HG02852 (cell line): ENCODE measurements around the gene TUSC2.

Experiments
- ATAC-seq: cut with Tn5 transposase; IDR thresholded peaks from one replicate; pipeline ENCODE4 v1.9.1; 2021; ENCODE audit warnings: mild to moderate bottlenecking, moderate library complexity; ENCODE audit not compliant: unreplicated experiment

TUSC2 gene

DNA sequence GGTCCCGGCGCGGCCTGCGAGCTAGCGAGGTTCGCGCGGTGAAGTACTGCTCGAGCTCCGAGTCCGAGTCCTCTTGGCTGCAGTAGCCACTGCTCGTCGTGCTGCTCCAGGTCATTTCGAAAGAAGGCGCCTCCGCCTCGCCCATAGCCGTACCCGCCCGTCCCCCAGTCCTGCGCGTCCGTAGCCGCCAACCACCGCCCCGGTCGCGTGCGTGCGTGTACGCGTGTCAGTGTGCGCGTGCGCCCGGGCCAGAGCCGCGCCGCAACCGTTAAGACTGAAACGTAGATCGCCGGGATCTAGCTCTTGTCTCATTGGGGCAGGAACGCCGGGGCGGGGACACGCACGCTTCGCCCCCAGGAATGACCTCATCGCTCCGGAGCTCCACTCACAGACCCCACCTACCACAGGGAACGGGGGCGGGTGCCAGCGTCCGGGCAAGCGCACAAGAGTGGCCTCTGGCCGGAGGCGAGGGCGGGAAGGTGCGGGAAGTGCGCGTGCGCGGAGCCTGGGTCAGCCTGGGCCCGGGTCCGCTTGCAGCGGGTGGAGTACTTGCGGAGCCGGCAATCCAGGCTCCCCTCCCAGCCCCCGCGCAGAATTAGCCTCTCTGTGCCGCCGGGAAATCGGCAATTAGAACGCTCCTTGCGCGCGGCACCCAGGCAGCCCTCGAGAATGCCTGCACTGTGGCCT lies 9.3 kb upstream of the TUSC2 start:
- peak; percentile 73 for ATAC-seq

DNA sequence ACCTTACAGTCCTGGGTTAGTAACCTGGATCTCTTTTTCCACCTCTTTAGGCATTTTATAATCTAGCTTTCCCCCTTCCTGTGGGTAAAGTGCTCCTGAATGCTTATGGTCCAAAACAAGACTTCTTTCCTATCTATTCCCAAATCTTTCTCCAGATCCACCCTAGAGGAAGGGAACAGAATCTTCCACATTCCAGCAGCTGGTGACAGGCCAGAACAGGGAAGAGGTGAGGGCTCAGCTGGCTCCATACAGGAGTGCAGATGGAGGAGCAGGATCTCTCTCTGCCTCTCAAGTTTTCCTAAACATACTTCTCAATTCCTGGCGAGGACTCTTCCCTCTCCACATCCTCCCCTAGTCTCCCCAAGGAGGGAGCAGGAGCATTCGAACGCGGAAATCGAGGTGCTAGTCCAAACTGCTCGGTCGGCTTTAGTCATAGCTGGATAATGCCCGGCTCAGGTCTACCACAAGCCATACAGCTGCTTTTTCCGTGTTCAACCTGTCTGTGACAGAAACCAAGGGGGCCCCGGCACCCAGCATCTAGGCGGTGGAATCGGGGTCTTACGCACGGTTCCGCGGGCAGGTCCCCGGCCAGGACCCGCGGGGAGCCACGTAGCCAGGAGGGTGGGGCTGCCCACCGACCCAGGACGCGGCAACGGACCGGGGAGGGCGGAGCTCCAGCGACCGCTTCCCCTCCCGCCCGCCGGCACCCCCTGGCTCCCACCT lies 8.6 kb upstream of the TUSC2 start:
- ATAC-seq, result peak; percentile 34

DNA sequence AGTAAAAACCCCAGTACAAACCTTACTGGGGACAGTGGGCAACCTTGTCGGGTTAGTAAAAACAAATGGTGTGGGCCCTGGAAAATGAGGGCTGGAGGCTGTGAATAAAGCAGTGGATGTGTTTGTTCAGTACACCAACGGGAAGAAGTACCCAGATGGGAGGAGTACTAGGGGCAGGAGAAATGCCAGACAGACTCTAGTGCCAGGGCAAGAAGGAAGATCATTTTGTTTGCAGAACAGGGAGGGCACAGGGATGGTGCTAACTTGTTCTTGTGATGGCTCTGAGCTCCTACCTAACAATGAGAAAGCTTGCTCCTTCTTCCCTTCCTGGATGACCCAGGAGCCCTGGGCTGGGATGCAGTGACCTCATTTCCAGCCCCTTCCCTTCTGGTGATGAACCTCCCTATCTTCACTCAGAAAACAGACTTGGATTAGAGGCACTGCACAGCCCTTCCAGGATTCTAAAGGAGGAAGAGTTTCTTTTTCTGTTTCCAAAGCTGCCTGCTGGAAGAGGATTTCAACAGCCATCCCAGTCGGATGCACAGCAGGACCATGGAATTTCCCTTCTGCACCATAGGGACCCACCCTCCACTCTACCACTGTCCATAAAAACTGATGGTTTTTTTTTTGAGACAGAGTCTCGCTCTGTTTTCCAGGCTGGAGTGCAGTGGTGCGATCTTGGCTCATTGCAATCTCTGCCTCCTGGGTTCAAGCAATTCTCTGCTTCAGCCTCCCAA lies 6.5 kb upstream of the TUSC2 start:
- no peak for ATAC-seq

DNA sequence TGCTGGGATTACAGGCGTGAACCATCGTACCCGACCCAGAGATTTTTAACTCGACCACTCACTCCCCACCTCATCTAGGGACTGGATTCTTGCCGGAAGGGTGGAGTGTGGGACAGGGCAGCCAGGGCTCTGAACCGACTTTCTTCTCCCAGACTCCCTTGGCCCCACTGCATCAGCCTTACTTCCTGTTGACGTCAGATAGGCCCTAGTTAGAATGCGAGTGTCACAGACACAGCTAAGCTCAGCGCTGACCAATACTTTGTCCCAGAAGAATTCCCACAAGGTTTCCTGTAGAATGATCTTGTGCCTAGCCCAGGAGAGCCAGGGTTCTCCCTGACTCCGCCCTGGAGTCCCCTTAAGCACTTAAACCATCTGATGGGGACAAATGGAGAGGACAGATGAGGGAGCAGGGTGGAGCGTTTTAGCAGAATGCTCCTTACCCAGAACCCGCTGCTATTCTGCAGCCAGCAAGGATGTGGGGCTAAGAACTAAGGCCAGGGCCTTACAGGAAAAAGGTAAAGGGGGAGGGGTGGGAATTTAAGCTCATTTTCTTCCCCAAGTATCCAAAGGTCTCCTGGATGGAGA lies 5.8 kb upstream of the TUSC2 start:
- no peak for ATAC-seq

DNA sequence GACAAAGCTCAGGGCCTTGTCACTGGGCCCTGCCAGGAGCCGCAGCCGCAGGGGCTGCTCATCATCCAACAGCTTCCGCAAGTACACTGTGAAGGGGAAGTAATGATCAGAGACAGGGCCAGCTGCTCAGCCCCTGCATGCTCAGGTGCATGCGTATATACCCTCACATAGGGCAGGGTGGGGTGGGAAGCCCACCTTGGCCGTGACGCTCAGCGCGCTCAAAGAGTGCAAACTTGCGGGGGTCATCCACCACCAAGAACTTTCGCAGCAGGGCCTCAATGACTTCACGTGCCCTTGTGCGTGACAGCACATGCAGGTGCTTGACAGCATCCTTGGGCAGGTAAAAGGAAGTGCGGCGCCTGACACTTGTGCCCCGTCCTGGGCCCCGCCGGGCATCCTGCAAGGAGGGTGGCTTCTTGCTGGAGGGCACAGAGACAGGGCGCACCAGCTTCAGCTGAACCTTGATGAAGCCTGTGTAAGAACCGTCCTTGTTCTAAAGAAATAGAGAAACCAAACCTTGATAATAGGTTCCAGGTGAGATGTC lies 3.4 kb upstream of the TUSC2 start:
- ATAC-seq, result no peak

DNA sequence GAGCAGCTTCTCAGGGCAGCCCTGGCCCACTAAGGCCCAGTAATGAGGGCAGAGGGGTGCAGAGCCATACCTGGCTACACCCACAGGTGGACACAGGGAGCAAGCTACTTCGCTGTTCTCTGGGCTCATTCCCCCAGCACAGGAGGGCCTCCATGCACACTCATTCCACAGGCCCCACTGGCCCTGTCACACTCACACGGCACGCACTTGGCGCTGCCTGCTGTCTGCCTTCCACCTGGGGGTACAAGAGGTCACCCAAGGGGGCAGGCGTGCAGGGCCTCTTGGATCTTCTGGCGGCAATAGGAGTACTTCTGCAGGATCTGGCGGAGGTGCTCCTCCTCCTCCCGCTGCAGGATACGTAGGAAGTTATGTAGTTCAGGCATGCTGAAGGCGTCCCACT lies 2.3 kb upstream of the TUSC2 start:
- no peak for ATAC-seq

DNA sequence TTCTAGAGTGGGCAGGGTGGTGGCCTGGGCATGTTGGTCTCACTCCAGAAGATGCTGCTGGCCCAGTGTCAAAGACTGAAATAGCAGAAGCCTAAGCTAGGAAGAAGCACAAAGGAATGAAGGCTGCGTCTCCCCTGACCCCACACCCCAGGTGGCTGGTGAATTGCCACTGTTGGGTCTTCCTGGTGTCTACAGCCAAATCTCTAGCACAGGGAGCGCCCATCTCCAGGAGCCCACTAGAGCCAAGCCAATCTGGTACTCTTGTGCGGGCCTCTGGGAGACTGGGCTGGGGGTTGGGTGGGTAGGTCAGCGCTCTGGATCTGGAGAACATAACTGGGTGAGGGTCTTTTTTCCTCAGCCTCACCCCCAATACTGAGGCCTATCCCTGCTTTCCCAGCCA lies 894 bp downstream of the TUSC2 start:
- no peak for ATAC-seq

DNA sequence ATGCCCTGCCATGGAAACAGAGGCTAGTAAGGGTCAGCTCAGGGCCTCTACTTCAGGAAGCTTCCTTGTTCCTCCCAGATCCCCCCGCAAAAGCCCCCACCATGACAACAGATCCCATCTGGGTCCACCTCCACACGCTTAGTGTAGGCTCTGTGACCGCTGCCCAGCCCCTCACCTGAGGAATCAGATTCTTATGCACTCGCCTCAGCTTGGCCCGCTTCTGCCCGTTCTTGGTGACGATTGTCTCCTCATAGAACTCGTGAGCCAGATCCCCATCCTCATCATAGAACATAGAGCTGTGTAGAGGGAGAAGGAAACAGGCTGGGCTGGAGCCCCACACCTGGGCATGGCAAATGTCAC lies 1.9 kb downstream of the TUSC2 start:
- ATAC-seq, result no peak

DNA sequence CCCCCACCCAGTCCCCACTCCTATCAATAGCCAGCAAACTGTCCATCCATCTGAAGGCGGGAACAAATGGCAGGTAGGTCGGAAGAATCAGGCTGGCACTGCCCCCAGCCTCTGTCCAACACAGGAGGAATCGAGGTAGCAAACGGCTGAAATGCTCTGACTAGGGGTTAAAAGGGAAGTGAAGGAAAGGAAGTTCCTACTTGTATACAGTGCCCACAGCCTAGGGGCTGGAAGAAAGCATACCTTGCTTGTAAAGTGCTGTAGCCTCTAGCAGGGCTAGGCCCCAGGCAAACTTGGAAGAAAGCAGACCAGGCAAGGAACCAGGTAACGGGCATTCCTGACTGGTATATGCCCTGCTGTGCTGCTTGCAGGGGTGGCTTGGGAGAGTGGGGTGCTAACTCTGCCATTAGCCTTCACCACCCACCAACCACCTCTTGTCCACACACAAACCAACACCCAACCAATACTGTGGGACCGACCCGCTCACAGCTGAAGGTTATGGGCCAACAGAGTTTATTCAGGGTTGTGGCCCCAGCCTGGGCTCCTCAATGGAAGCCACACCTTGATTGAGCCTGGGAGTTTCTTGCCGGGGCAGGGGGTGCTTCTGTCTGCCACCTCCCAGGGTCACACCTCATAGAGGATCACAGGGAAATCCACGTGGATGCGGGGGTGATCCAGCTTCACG lies 2.4 kb downstream of the TUSC2 start:
- no peak for ATAC-seq

DNA sequence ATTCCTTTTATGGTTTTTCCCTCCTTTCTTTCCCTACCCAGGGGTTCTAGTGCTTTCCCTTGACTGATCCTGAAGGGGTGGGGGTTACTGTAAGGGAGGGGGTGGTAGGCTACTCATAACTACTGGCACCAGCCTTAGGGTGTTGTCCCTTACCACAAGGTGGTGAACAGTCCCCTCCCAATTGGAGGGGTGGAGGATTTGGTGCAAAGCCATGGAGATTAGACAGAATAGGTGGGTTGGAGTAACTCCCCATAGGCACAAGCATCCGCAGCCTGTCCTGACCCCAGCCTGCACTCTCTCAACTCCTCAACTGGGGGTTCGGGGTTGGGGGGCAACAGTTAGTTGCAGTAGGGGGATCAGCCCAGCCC lies 2.9 kb downstream of the TUSC2 start:
- ATAC-seq, result no peak

DNA sequence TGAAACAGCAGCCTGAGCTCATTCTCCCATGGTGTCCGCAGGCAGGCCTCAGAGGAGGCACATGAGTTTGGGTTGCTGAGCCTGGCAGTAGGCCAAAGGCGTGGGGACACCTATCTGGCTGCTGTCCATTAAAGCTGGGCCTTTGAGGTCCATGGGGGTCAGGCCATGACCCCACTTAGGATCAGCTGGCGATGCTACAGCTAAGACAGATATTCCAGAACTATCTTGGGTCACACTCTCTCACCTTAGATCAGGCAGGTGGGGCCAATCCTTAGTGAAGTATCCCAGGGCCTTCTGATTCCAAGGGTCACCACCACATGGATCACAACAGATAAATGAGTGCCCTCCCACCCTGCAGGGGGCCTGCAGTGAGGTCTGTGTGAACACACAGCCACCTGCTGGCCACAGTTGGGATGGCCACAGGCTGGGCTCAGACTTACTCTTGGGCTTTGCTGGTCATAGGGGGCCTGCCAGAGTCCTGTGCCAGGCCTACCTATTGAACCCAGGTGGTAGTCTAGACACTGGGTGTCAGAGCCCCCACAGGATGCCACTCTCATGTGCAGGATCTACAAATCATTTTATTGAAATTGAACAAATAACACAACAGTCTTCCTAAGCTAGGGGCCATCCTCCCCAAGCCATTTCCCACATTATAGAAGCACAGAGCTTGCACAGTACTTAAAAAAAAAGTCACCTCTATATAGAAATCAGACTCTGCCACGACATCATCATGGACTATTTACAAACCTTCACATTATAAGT lies 3.5 kb downstream of the TUSC2 start:
- no peak for ATAC-seq

DNA sequence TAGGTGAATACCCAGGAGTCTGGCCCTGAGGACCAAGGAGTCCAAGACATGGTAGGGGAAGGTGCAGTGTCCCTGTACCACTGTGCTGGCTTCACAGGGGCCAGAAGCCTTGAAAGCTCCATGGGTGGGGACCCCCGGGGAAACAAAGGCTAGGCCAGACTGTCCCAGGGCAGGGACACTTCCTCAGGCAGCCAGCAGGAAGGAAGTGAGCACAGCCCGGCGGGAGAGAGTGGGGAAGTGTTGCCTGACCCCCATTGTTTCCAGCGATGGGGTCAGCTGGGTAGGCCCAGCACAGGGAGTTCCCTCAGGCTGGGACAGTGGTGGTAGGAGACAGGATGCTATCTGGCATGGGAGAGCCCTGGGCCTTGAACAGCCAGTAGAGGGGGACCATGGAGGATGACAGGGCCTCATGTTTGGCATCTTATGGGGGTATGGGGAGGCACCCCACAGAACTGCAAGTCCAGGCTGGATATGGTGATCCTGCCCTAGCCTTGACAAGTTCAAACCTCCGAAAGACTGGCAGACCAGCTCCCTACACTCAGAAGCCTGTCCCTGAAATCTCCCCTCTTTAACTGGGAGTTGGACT lies 4.3 kb downstream of the TUSC2 start:
- ATAC-seq, result no peak

DNA sequence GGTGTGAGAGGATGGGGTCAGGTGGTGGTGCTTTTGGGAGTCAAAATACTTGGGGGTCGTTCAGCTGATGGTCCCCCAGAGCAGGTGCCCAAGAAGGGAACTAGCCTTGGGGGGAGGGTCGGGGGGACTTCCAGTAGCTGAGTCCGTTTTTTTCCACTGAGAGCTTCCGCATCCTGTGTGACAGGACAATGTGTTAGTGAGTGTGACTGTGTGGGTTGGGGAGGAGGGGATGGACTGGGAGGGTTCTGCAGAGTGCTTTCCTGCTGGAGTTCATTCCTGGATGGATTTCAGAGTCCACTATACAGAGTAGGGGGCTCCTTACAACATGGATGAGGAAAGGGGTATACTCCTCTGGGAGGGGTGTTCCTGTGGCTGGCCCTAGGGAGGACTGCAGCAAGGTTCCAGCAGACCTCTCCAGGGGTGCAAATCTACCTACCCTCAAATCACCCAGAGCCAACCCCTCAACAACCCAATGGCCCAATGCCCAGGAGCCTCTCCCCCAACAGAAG lies 4.9 kb downstream of the TUSC2 start:
- ATAC-seq, result no peak

DNA sequence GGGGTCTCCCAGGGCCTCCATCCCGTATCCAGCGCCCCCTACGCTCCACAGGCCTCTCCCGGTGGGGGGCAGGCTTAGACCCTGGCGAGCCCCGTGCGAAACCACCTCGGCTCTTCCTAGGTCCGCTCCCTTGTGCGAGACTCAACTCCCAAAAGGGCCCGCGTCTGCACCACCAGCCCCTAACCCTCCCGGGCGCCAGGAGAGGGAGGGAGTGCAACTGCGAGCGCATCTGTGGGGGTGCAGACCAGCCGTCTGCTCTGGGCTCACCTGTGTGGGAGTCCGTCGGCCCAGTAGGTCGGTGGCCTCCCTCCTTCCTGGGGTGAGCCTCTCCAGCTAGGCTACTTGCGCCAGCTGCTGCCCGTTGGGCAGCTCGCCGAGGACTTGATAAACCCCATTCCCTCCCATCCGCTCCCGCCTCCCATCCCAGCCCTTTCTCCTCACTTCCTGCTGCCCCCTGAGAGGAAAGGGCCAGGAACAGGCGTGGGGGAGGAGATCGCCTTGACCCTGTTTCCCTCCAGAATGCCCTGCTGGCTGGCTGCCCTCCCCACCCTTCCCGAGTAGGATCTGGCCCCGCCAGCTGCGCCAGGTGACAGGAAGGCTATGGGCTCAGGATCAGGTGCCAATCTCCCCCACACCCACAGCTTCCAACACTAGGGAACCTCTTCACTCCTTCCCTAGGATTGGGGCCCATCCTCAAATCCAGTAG lies 5.5 kb downstream of the TUSC2 start, which contains the start of gene HYAL2:
Gene HYAL2 (minus strand): TSS at position 360 of the 706 bp plus-strand sequence. CDS start 2,256 bp downstream, outside the sequence.
- ATAC-seq, result no peak

DNA sequence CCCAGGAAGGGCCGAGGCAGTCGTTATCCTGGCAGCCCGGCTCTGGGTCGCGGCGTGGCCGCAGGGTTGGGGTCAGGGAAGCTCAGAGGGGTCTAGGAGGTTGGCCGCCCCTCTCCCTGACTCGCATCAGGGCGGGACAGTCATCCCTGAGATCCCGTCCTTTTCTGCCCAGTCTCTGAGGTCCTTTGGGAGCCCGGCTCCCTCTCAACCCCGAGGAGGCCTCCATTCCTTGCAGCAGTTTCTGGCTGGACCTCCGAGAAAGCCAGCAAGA lies 6.0 kb downstream of the TUSC2 start:
- no peak for ATAC-seq

DNA sequence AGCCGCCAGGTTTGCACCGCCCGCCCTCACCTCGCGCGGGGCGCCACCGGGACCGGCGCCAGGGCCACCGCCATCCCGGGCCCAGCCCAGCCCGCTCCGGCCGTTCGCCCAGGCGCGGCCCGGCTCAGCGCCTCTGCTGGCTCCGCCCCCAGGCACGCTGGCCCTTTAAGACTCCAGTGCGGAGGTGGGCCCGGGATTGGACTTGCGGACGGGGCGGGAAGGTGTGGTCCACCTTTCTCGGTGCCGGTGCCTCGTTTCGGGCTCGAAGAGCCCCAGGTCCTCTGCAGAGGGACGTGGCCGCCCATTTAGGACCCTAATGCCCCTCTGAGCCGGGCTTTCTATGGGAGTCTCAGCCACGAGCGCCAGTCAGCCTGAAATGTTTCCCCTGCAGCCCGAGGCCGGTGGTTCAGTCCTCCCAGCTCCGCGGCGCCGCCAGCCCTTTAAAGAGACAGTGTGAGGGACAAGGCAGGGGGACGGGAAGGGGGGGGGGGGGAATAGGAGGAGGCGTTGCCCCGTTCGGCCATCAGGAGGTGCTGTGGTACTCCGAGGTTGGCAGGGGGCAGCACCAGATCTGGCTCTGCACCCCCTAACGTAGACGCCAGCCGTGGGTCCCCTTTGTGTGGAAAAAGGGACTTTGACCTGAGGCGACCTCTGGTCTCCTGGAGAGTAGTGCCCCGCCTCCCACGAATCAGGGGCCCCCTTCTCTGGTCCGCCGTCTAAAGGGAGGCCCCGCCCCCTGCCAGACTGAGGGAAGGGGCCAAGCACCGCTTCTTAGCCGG lies 6.5 kb downstream of the TUSC2 start:
- ATAC-seq, result peak; percentile 80

DNA sequence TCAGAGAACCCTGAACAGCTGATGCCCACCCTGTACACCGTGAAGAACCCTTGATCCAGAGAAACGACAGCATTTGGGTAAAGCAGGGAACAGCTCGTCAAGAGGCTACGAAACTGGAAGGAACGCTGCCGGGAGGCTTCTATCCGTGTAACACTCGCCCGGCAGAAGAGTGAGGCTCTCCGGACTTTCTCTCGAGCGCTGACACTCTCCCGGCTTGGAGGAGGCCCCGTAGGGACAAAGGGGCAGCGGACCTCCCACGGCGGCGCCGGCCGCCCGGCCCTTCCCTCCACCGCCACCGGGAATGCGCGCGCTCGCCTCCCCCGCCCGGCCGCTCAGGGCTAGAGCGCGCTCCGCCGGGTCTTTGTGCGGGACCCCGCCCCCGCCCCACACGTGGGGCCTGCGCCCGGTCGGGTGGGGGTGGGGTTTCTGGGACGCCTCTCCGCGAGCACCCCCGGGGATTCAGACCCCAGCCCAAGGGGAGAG lies 7.1 kb downstream of the TUSC2 start:
- peak; percentile 56 for ATAC-seq
